Fibroblast of upper back skin (primary cell): Measurements from ENCODE around the gene LRRTM3.

Experiments
- DNase-seq: peaks from one replicate; pipeline ENCODE4 v3.0.0-alpha.2; 2013

Gene LRRTM3

GRCh38 chr10:66940965-66941364 is 15.1 kb downstream of the LRRTM3 start:
- DNase-seq: no peak

GRCh38 chr10:66941491-66941890 is 15.7 kb downstream of the LRRTM3 start:
- DNase-seq: no peak

GRCh38 chr10:66942407-66942806 is 16.6 kb downstream of the LRRTM3 start:
- DNase-seq: no peak

- DNase-seq: peak; percentile 19
Measured at GRCh38 chr10:66943590-66943989, 17.8 kb downstream of the LRRTM3 start.

GRCh38 chr10:66951896-66952295 is 26.1 kb downstream of the LRRTM3 start:
- DNase-seq: no peak

- no peak for DNase-seq
Measured at GRCh38 chr10:66958466-66958865, 32.6 kb downstream of the LRRTM3 start.

- no peak for DNase-seq
Measured at GRCh38 chr10:66964946-66965345, 39.1 kb downstream of the LRRTM3 start.

GRCh38 chr10:66980246-66980815 is 54.5 kb downstream of the LRRTM3 start:
- DNase-seq: no peak

- DNase-seq: no peak
Measured at GRCh38 chr10:66981361-66982052, 55.7 kb downstream of the LRRTM3 start.

GRCh38 chr10:66982053-66982420 is 56.2 kb downstream of the LRRTM3 start:
- DNase-seq: no peak

GRCh38 chr10:66982792-66983474 is 57.1 kb downstream of the LRRTM3 start:
- no peak for DNase-seq

GRCh38 chr10:66983475-66983818 is 57.6 kb downstream of the LRRTM3 start:
- DNase-seq: no peak

GRCh38 chr10:66990143-66990830 is 64.5 kb downstream of the LRRTM3 start:
- DNase-seq: no peak

GRCh38 chr10:66996996-66997395 is 71.2 kb downstream of the LRRTM3 start:
- no peak for DNase-seq

- DNase-seq: no peak
Measured at GRCh38 chr10:66999762-67000545, 74.1 kb downstream of the LRRTM3 start.

GRCh38 chr10:67004690-67005089 is 78.9 kb downstream of the LRRTM3 start:
- DNase-seq: no peak

- DNase-seq: no peak
Measured at GRCh38 chr10:67005981-67006380, 80.1 kb downstream of the LRRTM3 start.

- no peak for DNase-seq
Measured at GRCh38 chr10:67011480-67011879, 85.6 kb downstream of the LRRTM3 start.

- no peak for DNase-seq
Measured at GRCh38 chr10:67011981-67012380, 86.1 kb downstream of the LRRTM3 start.

- peak; percentile 9 for DNase-seq
Measured at GRCh38 chr10:67015225-67015624, 89.4 kb downstream of the LRRTM3 start.

GRCh38 chr10:67017218-67017617 is 91.4 kb downstream of the LRRTM3 start:
- DNase-seq: peak; percentile 14

- no peak for DNase-seq
Measured at GRCh38 chr10:67022099-67022498, 96.3 kb downstream of the LRRTM3 start.

- DNase-seq: no peak
Measured at GRCh38 chr10:67033878-67034277, 108.0 kb downstream of the LRRTM3 start.
